ENCODE data around the gene EEFSEC. TPM values are rescaled to one million over a fixed set of nuclear protein-coding genes. Genes with fewer than 3 reads are reported as not detected.

Gene EEFSEC
- total RNA-seq, 1 experiment from 2014 or later = 15.4 TPM

- H3K4me3 ChIP-seq (ENCODE audit: low read depth in 2 of 2, low read length in 2 of 2) = no peak overlapping the region
- in situ Hi-C loops (cut with HindIII; ENCODE audit: low pct_unique_long_range_greater_than_20kb, low sequenced_read_pairs) (no loop called here), intact Hi-C loops (cut with micrococcal nuclease; ENCODE audit: unreplicated experiment) (no loop called here)
- no peaks in the 10 kb centered on the region for H3K36me3 ChIP-seq (ENCODE audit: control insufficient read depth, insufficient read depth, low read length)
- no peaks in the 10 kb centered on the region for H3K9me3 ChIP-seq (ENCODE audit: control insufficient read depth, insufficient read depth, low read depth, low read length)
- no TSS peak for BruUV-seq (replicated peaks)
- CTCF ChIA-PET = no interaction called here
- peaks cover 4% of the 10 kb centered on the region; the same call in 1 of the 2 replicates for H3K4me1 ChIP-seq (ENCODE audit: control insufficient read depth, insufficient read depth, low read length)
- no peak for DNase-seq (ENCODE audit: low read depth, low spot score)
- no peak for TF ChIP-seq CTCF (IDR thresholded peaks at IDR 0.05)
- no peak for TF ChIP-seq POLR2AphosphoS5 (IDR thresholded peaks at IDR 0.05; ENCODE audit: low read depth, low read length)
- no peak for TF ChIP-seq SIN3A (IDR thresholded peaks at IDR 0.05; ENCODE audit: borderline replicate concordance, insufficient read depth, low read depth, low read length)
- TF ChIP-seq TCF7L2 (IDR thresholded peaks at IDR 0.05; ENCODE audit: low read depth, low read length) = no peak
- TF ChIP-seq REST (IDR thresholded peaks at IDR 0.05; ENCODE audit: insufficient read depth in 1 of 2, low read depth in 2 of 2, low read length in 1 of 2) = no peak
- no peaks in the 10 kb centered on the region for H3K27me3 ChIP-seq (ENCODE audit: control insufficient read depth, insufficient read depth, low read length)
- H3K27ac ChIP-seq (ENCODE audit: low read length) = no peak overlapping the region
- POLR2A ChIA-PET = no interaction called here
- ATAC-seq = no peak
Observed at GRCh38 chr3:128278761-128279600, 125.7 kb downstream of the EEFSEC start.

GRCh38 chr3:128279601-128279880 is 126.3 kb downstream of the EEFSEC start:
- ChIA-PET POLR2A (no interaction called here), CTCF (no interaction called here)
- no peak for ATAC-seq
- Histone ChIP-seq H3K4me1 (ENCODE audit: control insufficient read depth, insufficient read depth, low read length) (peaks cover 3% of the 10 kb centered on the region; the same call in 1 of the 2 replicates), H3K36me3 (ENCODE audit: control insufficient read depth, insufficient read depth, low read length) (no peaks in the 10 kb centered on the region), H3K9me3 (ENCODE audit: control insufficient read depth, insufficient read depth, low read depth, low read length) (no peaks in the 10 kb centered on the region), H3K27me3 (ENCODE audit: control insufficient read depth, insufficient read depth, low read length) (no peaks in the 10 kb centered on the region), H3K4me3 (ENCODE audit: low read depth in 2 of 2, low read length in 2 of 2) (no peak overlapping the region), H3K27ac (ENCODE audit: low read length) (no peak overlapping the region)
- BruUV-seq (replicated peaks) = no TSS peak
- in situ Hi-C loops (cut with HindIII; ENCODE audit: low pct_unique_long_range_greater_than_20kb, low sequenced_read_pairs) = no loop called here
- TF ChIP-seq CTCF (IDR thresholded peaks at IDR 0.05) (no peak), REST (IDR thresholded peaks at IDR 0.05; ENCODE audit: insufficient read depth in 1 of 2, low read depth in 2 of 2, low read length in 1 of 2) (no peak), POLR2AphosphoS5 (IDR thresholded peaks at IDR 0.05; ENCODE audit: low read depth, low read length) (no peak), TCF7L2 (IDR thresholded peaks at IDR 0.05; ENCODE audit: low read depth, low read length) (no peak), SIN3A (IDR thresholded peaks at IDR 0.05; ENCODE audit: borderline replicate concordance, insufficient read depth, low read depth, low read length) (no peak)
- no peak for DNase-seq (ENCODE audit: low read depth, low spot score)
- intact Hi-C loops (cut with micrococcal nuclease; ENCODE audit: unreplicated experiment) = no loop called here

Measured in Panc1 (cell line).